ENCODE measurements around the gene PPARD. TPM values are rescaled to one million over a fixed set of nuclear protein-coding genes. Genes with fewer than 3 reads are reported as not detected.

The PPARD gene
- total and polyA plus RNA-seq, 2 of the 13 experiments (the other 11 are each of a cell fraction or from before 2014, with no cell fraction given) = 6.1 to 13.3 TPM

- H3K27ac ChIP-seq (ENCODE audit: extremely low read length, insufficient read depth, low read length) = no peak overlapping the region
- H3K4me1 ChIP-seq (ENCODE audit: insufficient read depth, low read length) = peaks cover 34% of the 10 kb centered on the region
- ChIA-PET POLR2A (interaction anchor here (1.6 kb wide), 1 partner anchor 59 kb away, joined by 3 read pairs; no protein-coding TSS in a partner anchor), CTCF (ENCODE audit: low intra/inter-chr PET ratio, low total read pairs) (no interaction called here)
- in situ Hi-C loops (cut with HindIII; ENCODE audit: extremely low pct_ligation_motif_present, low pct_unique_long_range_greater_than_20kb) (no loop called here), intact Hi-C loops (cut with micrococcal nuclease; ENCODE audit: unreplicated experiment) (no loop called here)
- H3K4me2 ChIP-seq (ENCODE audit: low read depth, low read length) = no peak overlapping the region
- 92% methylated on average over 1 of the region's 1 CpG for WGBS (ENCODE audit: low lambda C conversion rate)
- no peak for DNase-seq (ENCODE audit: low spot score)
- peaks cover 20 to 32% of the 10 kb centered on the region in 2 experiments; a peak in 4 of 5 replicates for H3K36me3 ChIP-seq (replicated peaks in 1 of 2; ENCODE audit: control insufficient read depth in 1 of 2, insufficient read depth in 2 of 2, low read length in 2 of 2)
- peaks cover 3% of the 10 kb centered on the region for H3K79me2 ChIP-seq (ENCODE audit: insufficient read depth, low read length)
- BruUV-seq (replicated peaks) = no TSS peak
- H3K9ac ChIP-seq (ENCODE audit: insufficient read depth, low read depth, low read length) = no peak overlapping the region
- no peaks in the 10 kb centered on the region for H3K9me3 ChIP-seq (ENCODE audit: low read length)
- FAIRE-seq = no peak
- H2AFZ ChIP-seq (ENCODE audit: low read length) = no peak overlapping the region
- no peaks in the 10 kb centered on the region for H4K20me1 ChIP-seq (ENCODE audit: insufficient read depth, low read length)
- no peak for TF ChIP-seq NFIC (IDR thresholded peaks at IDR 0.05; ENCODE audit: low read length)
- no peak for ATAC-seq
- no peak overlapping the region for H3K4me3 ChIP-seq (replicated peaks in 1 of 3; ENCODE audit: insufficient read depth in 1 of 3, low read depth in 2 of 3, low read length in 3 of 3)
- H3K27me3 ChIP-seq (ENCODE audit: control insufficient read depth in 1 of 2, insufficient read depth in 2 of 2, low read length in 2 of 2) = no peaks in the 10 kb centered on the region
These were observed 14.0 kb downstream of the PPARD start for GRCh38 chr6:35356391-35356790.

- peaks cover 3% of the 10 kb centered on the region for H3K79me2 ChIP-seq (ENCODE audit: insufficient read depth, low read length)
- peaks cover 16 to 25% of the 10 kb centered on the region in 2 experiments; a peak in 4 of 5 replicates for H3K36me3 ChIP-seq (replicated peaks in 1 of 2; ENCODE audit: control insufficient read depth in 1 of 2, insufficient read depth in 2 of 2, low read length in 2 of 2)
- intact Hi-C loops (cut with micrococcal nuclease; ENCODE audit: unreplicated experiment) = no loop called here
- H3K27ac ChIP-seq (ENCODE audit: extremely low read length, insufficient read depth, low read length) = no peak overlapping the region
- ATAC-seq (no peak), FAIRE-seq (no peak), DNase-seq (ENCODE audit: low spot score) (no peak)
- 98% methylated on average over 4 of the region's 4 CpGs for WGBS (ENCODE audit: low lambda C conversion rate)
- CTCF ChIA-PET (ENCODE audit: low intra/inter-chr PET ratio, low total read pairs) = no interaction called here
- no peaks in the 10 kb centered on the region for H3K27me3 ChIP-seq (ENCODE audit: control insufficient read depth in 1 of 2, insufficient read depth in 2 of 2, low read length in 2 of 2)
- H3K9ac ChIP-seq (ENCODE audit: insufficient read depth, low read depth, low read length) = no peak overlapping the region
- TF ChIP-seq ZNF34 (CRISPR knock-in tag; IDR thresholded peaks at IDR 0.05; ENCODE audit: borderline replicate concordance) (no peak), RBFOX2 (IDR thresholded peaks at IDR 0.05; ENCODE audit: low read depth, low read length) (no peak), JUNB (CRISPR knock-in tag; IDR thresholded peaks at IDR 0.05; ENCODE audit: borderline replicate concordance) (no peak), PAX8 (CRISPR knock-in tag; IDR thresholded peaks at IDR 0.05; ENCODE audit: borderline replicate concordance) (no peak)
- H4K20me1 ChIP-seq (ENCODE audit: insufficient read depth, low read length) = no peaks in the 10 kb centered on the region
- BruUV-seq (replicated peaks) = no TSS peak
- H3K4me3 ChIP-seq (replicated peaks in 1 of 3; ENCODE audit: insufficient read depth in 1 of 3, low read depth in 2 of 3, low read length in 3 of 3) = no peak overlapping the region
- no peak overlapping the region for H2AFZ ChIP-seq (ENCODE audit: low read length)
- peaks cover 34% of the 10 kb centered on the region for H3K4me1 ChIP-seq (ENCODE audit: insufficient read depth, low read length)
- in situ Hi-C loops (cut with HindIII; ENCODE audit: extremely low pct_ligation_motif_present, low pct_unique_long_range_greater_than_20kb) = no loop called here
- H3K9me3 ChIP-seq (ENCODE audit: low read length) = no peaks in the 10 kb centered on the region
- H3K4me2 ChIP-seq (ENCODE audit: low read depth, low read length) = no peak overlapping the region
- POLR2A ChIA-PET = no interaction called here
These were observed 15.3 kb downstream of the PPARD start for GRCh38 chr6:35357677-35358076.

Data from HepG2 (cell line).